ENCODE results near the gene DDC.

The DDC gene

DNA sequence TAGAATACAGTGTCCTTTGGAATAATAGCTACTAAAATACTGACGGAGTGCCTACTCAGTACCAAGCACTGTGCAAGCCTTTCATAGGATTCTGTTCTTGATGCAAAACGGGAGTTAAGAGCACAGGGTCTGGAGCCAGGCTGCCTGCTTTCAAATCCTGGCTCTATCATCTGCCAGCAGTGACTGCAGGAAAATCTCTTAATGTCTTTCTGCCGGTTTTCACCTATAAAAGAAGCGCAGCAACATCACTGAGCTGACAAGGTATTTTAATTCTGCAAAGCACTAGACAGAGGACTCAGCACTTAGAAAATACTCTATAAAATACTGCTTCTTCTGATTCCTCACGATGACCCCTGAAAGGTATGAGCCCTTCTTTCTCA lies 115.7 kb downstream of the DDC start:
- DNase-seq = no peak

DNA sequence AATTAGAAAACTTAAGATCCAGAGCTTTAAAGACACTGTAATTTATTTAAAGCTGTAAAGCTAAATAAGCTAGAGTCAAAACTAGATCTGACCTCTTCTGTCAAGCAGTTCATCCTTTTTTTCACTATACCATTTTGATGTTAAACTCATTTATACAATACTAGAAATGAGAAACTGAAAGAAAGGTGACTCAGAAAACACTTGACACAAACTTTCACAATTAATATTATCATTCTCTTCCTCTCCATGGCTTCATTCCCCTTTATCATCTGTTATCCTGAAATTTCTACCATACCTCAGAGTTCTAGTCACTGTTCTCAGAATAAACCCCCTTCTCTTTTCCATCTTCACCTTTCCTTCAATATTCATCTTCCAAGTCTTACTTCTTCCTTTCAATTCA lies 116.4 kb downstream of the DDC start:
- no peak for DNase-seq

- no peak for DNase-seq
Measured at GRCh38 chr7:50446542-50446960, 118.7 kb downstream of the DDC start.

GRCh38 chr7:50436133-50436806 lies 128.9 kb downstream of the DDC start:
- no peak for DNase-seq

- DNase-seq = no peak
Measured at GRCh38 chr7:50431722-50432305, 133.4 kb downstream of the DDC start.

DNA sequence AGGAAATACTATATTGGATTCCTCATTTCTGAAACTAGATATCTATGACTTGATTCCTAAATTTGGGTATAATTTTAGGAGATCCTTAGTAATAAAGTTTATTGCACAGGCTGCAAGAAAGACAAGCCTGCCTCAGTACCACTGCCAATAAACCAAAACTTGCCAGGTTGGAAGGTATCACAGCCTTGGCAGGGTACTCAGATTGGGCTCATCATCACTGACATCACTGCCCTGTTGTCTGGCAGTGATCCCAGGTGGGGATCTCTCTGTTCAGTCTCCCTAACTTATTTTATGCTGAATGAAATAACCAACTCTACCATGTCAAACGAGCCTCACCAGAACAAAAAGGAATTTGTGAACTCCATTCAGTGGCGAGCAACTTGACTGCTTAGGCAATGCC lies 133.9 kb downstream of the DDC start:
- no peak for DNase-seq

DNA sequence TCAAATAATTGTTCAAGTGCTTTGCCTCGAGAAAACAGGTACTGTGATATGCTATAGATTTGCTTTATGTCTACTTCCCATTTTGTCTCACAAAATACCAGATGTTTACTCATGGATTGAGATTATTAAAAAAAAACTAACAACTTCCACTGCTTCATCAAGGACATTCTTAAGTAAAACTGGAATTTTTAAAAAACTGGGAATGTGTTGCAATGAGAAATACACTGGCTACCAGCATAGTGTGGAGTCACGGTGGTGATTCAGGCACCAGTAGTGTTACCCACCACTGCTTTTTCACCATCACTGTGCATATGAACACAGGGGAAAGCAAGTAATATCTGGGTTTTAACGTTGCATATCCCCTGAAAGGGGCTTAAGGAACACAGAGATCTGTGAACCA lies 136.3 kb downstream of the DDC start:
- no peak for DNase-seq

DNA sequence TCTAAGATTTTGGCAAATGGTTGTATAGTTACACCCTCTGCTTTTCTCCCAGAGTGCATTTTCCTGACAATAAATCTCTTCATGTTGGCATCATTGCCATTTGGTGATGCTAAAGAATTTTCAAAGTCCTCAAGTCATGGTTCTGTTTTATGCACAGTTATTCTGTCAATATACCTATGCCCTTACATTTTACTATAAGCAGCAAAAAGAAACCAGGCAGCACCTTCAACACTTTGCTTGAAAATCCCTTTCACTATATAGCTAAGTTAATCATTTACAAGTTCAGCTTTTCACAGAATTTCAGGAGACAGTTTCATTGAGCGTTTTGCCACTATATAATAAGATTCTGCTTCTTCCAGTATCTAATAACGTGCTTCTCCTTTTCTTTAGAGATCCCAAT lies 137.7 kb downstream of the DDC start:
- no peak for DNase-seq

DNA sequence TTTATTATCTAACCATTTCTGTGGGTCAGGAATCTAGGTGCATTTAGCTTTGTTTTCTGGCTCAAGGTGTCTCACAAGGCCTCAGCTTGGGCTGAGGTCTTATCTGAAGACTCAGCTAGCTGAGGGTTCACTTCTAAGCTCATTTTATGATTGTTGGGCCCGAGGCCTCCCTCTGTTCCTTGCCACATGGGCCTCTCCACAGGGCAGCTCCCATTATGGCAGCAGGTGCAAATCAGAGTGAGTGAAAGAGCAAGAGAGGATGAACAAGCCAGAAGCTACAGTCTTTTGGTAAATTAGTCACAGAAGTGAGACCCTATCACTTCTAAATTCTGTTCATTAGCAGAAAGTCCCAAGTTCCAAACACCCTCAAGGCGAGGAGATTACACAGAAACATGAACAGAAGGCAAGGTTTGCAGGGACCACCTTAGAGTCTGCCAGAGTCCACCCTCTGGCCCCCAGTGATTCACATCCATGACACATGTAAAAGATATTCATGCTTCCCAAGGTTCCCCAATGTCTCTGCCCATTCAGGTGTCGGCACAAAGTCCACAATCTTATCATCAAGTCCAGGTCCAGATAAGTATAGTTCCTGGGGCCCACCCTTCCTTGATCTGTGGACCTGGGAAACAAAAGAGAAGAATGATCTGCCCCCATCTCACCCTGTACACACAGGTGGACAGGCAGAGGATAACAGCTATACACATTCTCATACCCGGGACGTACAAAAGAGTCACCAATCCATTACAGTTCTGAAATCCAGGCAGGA lies 138.7 kb downstream of the DDC start:
- DNase-seq = no peak

GRCh38 chr7:50425318-50425717 lies 139.9 kb downstream of the DDC start:
- no peak for DNase-seq

GRCh38 chr7:50423860-50424259 lies 141.3 kb downstream of the DDC start:
- DNase-seq = no peak

GRCh38 chr7:50422858-50423257 lies 142.3 kb downstream of the DDC start:
- DNase-seq = no peak

DNA sequence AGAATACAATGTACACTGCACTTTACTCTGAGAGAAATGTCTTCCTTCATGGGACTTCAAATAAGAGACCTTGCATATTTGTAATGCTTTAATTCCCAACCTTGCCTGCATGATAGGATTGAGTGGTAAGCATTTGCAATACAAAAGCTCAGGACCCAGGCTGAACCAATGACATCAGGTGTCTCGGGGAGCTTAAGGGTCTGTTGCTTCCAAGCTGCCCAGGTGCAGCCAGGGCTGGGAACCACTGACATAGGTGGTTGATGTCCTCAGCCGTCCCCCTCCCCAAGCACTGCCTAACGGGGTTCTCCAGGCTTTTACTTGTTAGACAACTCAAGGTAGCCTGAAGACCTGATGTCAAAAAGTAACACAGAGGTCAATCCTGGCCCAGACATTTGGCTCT lies 144.2 kb downstream of the DDC start:
- no peak for DNase-seq

- no peak for DNase-seq
Measured at GRCh38 chr7:50418526-50419290, 146.5 kb downstream of the DDC start.

DNA sequence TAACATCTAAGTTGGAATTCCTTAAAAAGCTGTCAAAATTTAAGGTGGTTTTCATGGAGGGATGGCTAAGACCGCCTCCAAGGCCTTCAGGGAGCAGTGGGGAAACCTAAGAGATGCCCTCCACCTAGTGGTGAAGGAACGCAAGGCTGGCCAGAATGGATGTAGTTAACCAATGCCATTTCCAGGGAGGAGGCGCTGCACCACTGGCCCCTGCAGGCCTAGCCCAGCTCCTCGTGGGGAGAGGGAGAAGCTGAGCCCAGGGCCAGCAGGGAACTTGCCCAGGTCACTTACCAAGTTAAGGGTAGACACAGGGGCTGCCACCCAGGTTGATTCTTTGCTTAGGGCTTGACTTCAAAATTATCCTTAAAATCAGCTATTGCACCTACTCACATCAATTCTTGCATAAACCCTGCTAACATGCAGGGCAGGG lies 147.1 kb downstream of the DDC start:
- DNase-seq = peak; percentile 53

GRCh38 chr7:50416527-50417182 lies 148.6 kb downstream of the DDC start:
- peak; percentile 7 for DNase-seq

DNA sequence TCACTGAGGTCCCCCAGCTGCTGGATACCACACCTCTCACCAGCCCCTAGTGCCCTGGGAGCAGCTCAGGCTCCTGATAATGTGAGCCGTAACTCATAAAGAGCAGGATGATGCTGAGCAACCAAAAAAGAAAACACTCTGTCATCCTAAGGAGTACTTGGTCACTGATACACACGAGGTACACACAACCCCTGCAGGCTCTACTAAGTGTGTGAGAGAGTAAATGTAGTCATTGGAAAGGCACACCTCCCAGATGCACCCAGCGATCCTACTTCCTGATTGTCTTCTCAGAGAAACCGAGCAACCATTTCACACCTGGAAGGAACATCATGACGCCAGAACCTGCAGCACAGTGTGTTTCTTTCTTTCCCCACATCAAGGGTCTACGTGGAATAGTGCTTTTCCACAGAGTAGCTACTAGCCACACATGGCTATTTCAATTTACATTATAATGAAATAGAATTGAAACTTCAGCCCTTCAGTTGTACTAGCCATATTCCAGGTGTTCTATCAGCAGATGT lies 149.3 kb downstream of the DDC start:
- DNase-seq = no peak

GRCh38 chr7:50413561-50413960 lies 151.6 kb downstream of the DDC start:
- no peak for DNase-seq

- no peak for DNase-seq
Measured at GRCh38 chr7:50412973-50413372, 152.2 kb downstream of the DDC start.

DNA sequence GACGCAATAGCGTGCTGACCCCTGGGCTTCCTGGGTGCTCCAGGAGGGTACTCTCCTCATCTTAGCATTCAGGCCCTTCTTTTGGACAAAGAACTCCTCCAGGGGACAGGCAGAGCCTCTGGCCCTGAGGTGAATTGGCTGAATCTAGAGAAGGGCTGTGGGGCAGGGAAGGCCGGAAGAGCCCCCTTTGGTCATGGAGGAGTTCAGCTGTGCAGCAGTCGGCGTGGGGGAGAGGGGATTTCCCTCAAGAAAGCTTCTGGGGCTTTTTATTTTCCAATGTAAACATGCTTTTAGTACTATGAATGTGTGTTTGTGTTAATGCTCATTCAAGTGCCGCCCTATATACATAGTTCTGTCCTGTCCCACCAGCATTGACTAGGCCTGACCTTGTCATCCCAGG lies 153.9 kb downstream of the DDC start:
- DNase-seq = no peak

- no peak for DNase-seq
Measured at GRCh38 chr7:50409856-50410745, 155.1 kb downstream of the DDC start.
